Trophoblast cell (in vitro differentiated cells and primary cell): ENCODE measurements around the gene ZSCAN16.

ENCODE experiments used
- DNase-seq, 2 donors: peaks; one replicate each; pipeline ENCODE4 v3.0.0-alpha.2; 2016
- H2AFZ ChIP-seq: 2 replicates; pipeline ENCODE4 v1.6.1; 2013; ENCODE audit warnings: low read length, moderate library complexity, mild to moderate bottlenecking; ENCODE audit not compliant: insufficient read depth, poor library complexity
- H2AK5ac ChIP-seq: 2 replicates; pipeline ENCODE4 v1.6.1; 2013; ENCODE audit warnings: mild to moderate bottlenecking, low read length
- H2BK120ac ChIP-seq: 2 replicates; pipeline ENCODE4 v1.6.1; 2013; ENCODE audit warnings: low read length, mild to moderate bottlenecking, moderate library complexity; ENCODE audit not compliant: insufficient read depth, poor library complexity
- H2BK12ac ChIP-seq: 2 replicates; pipeline ENCODE4 v1.6.1; 2013; ENCODE audit warnings: mild to moderate bottlenecking, low read length, moderate library complexity
- H2BK5ac ChIP-seq: 2 replicates; pipeline ENCODE4 v1.6.1; 2013; ENCODE audit warnings: low read length, low read depth, moderate library complexity, mild to moderate bottlenecking; ENCODE audit not compliant: poor library complexity
- H3K14ac ChIP-seq: 2 replicates; pipeline ENCODE4 v1.6.1; 2013; ENCODE audit warnings: mild to moderate bottlenecking, low read length
- H3K18ac ChIP-seq: 2 replicates; pipeline ENCODE4 v1.6.1; 2013; ENCODE audit warnings: mild to moderate bottlenecking, low read length
- H3K23ac ChIP-seq: 2 replicates; pipeline ENCODE4 v1.6.1; 2013; ENCODE audit warnings: low read length
- H3K27ac ChIP-seq: 2 replicates; pipeline ENCODE4 v1.5.1; 2013; ENCODE audit warnings: low read depth, mild to moderate bottlenecking, inconsistent platforms, low read length, moderate library complexity
- H3K27me3 ChIP-seq: 2 replicates; pipeline ENCODE4 v1.6.1; 2013; ENCODE audit warnings: inconsistent platforms, mild to moderate bottlenecking, low read length, moderate library complexity; ENCODE audit not compliant: insufficient read depth
- H3K36me3 ChIP-seq, 2 experiments: 1 replicate in 1 of 2; 2 replicates in 1 of 2; pipeline ENCODE4 v1.6.1; 2013; ENCODE audit warnings: low read length in 2 of 2, mild to moderate bottlenecking in 2 of 2, moderate library complexity in 1 of 2; ENCODE audit not compliant: insufficient read depth in 2 of 2, control insufficient read depth in 1 of 2
- H3K4ac ChIP-seq: 2 replicates; pipeline ENCODE4 v1.6.1; 2013; ENCODE audit warnings: low read depth, mild to moderate bottlenecking, low read length, moderate library complexity
- H3K4me1 ChIP-seq, 2 experiments: 1 replicate in 1 of 2; 2 replicates in 1 of 2; pipeline ENCODE4 v1.6.1; 2013; ENCODE audit warnings: low read length in 2 of 2, mild to moderate bottlenecking in 2 of 2, moderate library complexity in 1 of 2; ENCODE audit not compliant: insufficient read depth in 2 of 2, control insufficient read depth in 1 of 2
- H3K4me2 ChIP-seq: 2 replicates; pipeline ENCODE4 v1.6.1; 2013; ENCODE audit warnings: inconsistent platforms, mild to moderate bottlenecking, low read length, moderate library complexity
- H3K4me3 ChIP-seq: 2 replicates; pipeline ENCODE4 v1.5.1; 2013; ENCODE audit warnings: mild to moderate bottlenecking, low read depth, low read length, inconsistent platforms
- H3K79me1 ChIP-seq: one replicate; pipeline ENCODE4 v1.6.1; 2013; ENCODE audit warnings: low read length
- H3K79me2 ChIP-seq: 2 replicates; pipeline ENCODE4 v1.6.1; 2013; ENCODE audit warnings: low read length, mild to moderate bottlenecking; ENCODE audit not compliant: control insufficient read depth, insufficient read depth, poor library complexity
- H3K9ac ChIP-seq: 2 replicates; pipeline ENCODE4 v1.6.1; 2013; ENCODE audit warnings: mild to moderate bottlenecking, low read length
- H3K9me3 ChIP-seq: 2 replicates; pipeline ENCODE4 v1.6.1; 2013; ENCODE audit warnings: low read depth, mild to moderate bottlenecking, control low read depth, inconsistent platforms, low read length; ENCODE audit not compliant: insufficient read depth
- H4K12ac ChIP-seq: 2 replicates; pipeline ENCODE4 v1.6.1; 2013; ENCODE audit warnings: low read depth, mild to moderate bottlenecking, low read length, moderate library complexity
- H4K8ac ChIP-seq: 2 replicates; pipeline ENCODE4 v1.6.1; 2013; ENCODE audit warnings: low read depth, mild to moderate bottlenecking, low read length, moderate library complexity
- H4K91ac ChIP-seq: one replicate; pipeline ENCODE4 v1.6.1; 2013; ENCODE audit warnings: low read depth, mild to moderate bottlenecking, low read length, moderate library complexity
- WGBS: extraction: QIAGEN DNeasy Blood & Tissue Kit; methylation state at CpG from one replicate; pipeline ENCODE4 v1.1.7; 2013; ENCODE audit warnings: missing lambda C conversion rate; ENCODE audit not compliant: insufficient read length, insufficient coverage; ENCODE audit errors: extremely low coverage; 5-methylcytosine and 5-hydroxymethylcytosine counted together

The ZSCAN16 gene

DNA sequence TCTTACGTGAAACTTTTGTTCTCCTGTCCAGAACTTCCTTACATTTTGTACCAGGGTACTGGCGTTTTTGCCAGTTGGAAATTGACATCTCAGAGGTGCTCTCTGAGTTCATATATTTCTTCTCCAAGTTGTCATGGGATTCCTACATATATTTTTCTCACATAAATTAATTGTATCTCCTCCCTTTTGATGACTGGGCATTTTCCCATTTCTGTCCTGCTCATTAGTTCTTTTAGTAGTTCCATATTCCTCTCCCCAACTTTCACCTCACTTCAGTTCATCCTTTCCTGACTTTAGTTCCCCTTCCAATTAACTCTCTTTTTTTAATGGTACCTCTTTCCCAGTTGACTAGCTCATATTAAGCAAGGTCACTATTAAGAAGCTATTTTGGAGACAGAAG, 28.1 kb downstream of the ZSCAN16 start:
- no peak overlapping the region for H3K14ac ChIP-seq
- no peak overlapping the region for H3K4me3 ChIP-seq
- no peak overlapping the region for H3K18ac ChIP-seq
- H2BK120ac ChIP-seq: no peak overlapping the region
- H4K8ac ChIP-seq: no peak overlapping the region
- no peak overlapping the region for H4K91ac ChIP-seq
- no peaks in the 10 kb centered on the region for H3K4me1 ChIP-seq
- H3K9me3 ChIP-seq: peaks cover 6% of the 10 kb centered on the region
- no peaks in the 10 kb centered on the region for H3K79me1 ChIP-seq
- H3K27ac ChIP-seq: no peak overlapping the region
- no peaks in the 10 kb centered on the region for H3K79me2 ChIP-seq
- no peaks in the 10 kb centered on the region for H3K27me3 ChIP-seq
- no peak overlapping the region for H3K9ac ChIP-seq
- H2AK5ac ChIP-seq: no peak overlapping the region
- no peak overlapping the region for H2BK5ac ChIP-seq
- H4K12ac ChIP-seq: no peak overlapping the region
- WGBS: no CpG with 5 or more reads among the region's 2 CpGs
- no peak overlapping the region for H2AFZ ChIP-seq
- H3K4ac ChIP-seq: no peak overlapping the region
- DNase-seq: no peak
- no peak overlapping the region for H3K23ac ChIP-seq
- no peak overlapping the region for H2BK12ac ChIP-seq
- H3K36me3 ChIP-seq: peaks cover 18 to 45% of the 10 kb centered on the region in 2 experiments
- no peak overlapping the region for H3K4me2 ChIP-seq

DNA sequence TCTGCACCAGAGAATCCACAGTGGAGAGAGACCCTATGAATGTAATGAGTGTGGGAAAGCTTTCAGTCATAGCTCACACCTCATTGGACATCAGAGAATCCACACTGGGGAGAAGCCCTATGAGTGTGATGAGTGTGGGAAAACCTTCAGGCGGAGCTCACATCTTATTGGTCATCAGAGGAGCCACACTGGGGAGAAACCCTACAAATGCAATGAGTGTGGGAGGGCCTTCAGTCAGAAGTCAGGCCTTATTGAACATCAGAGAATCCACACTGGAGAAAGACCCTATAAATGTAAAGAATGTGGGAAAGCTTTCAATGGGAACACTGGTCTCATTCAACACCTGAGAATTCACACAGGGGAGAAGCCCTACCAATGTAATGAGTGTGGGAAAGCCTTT, 29.1 kb downstream of the ZSCAN16 start:
- H3K36me3 ChIP-seq: peaks cover 15 to 41% of the 10 kb centered on the region in 2 experiments
- H3K27me3 ChIP-seq: no peaks in the 10 kb centered on the region
- H4K8ac ChIP-seq: no peak overlapping the region

DNA sequence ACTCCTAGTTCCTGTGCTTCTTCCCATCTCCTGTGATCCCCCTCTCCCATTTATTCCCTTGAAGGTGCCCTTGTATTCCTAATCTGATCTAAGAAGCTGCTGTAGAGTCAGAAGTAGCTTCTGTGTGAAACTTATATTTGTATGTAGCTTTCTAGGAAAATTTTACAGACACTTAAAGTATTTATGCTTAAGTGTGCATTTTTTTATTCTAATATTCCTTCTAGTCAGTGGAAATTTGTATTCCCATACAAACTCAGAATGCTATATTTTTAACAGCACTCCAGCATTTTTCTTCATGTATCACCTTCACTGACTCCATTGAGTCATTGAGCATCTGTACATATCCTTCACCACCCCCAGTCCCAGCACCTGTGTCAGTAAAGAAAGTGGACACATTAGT, 29.9 kb downstream of the ZSCAN16 start:
- Histone ChIP-seq H2BK12ac (no peak overlapping the region), H3K23ac (no peak overlapping the region), H2AK5ac (no peak overlapping the region), H3K4me2 (no peak overlapping the region), H2AFZ (no peak overlapping the region), H3K9ac (no peak overlapping the region), H3K14ac (no peak overlapping the region), H2BK5ac (no peak overlapping the region), H3K27me3 (no peaks in the 10 kb centered on the region), H3K79me1 (no peaks in the 10 kb centered on the region), H3K27ac (no peak overlapping the region), H2BK120ac (no peak overlapping the region), H3K4ac (no peak overlapping the region), H3K9me3 (peaks cover 6% of the 10 kb centered on the region), H4K12ac (no peak overlapping the region), H3K79me2 (no peaks in the 10 kb centered on the region), H4K8ac (no peak overlapping the region), H3K36me3 (peaks cover 14 to 36% of the 10 kb centered on the region in 2 experiments), H4K91ac (no peak overlapping the region), H3K4me3 (no peak overlapping the region), H3K18ac (no peak overlapping the region), H3K4me1 (no peaks in the 10 kb centered on the region)
- no peak for DNase-seq

More for the DNA sequence above, 29.1 kb downstream of the ZSCAN16 start:
- peaks cover 6% of the 10 kb centered on the region for H3K9me3 ChIP-seq
- H2AFZ ChIP-seq: no peak overlapping the region
- WGBS: no CpG with 5 or more reads among the region's 1 CpG
- H3K79me1 ChIP-seq: no peaks in the 10 kb centered on the region
- no peak overlapping the region for H2AK5ac ChIP-seq
- H4K91ac ChIP-seq: no peak overlapping the region
- H4K12ac ChIP-seq: no peak overlapping the region
- no peak overlapping the region for H3K23ac ChIP-seq
- H2BK5ac ChIP-seq: no peak overlapping the region
- no peak overlapping the region for H2BK12ac ChIP-seq
- no peak overlapping the region for H2BK120ac ChIP-seq
- DNase-seq: no peak
- H3K4me2 ChIP-seq: no peak overlapping the region
- H3K27ac ChIP-seq: no peak overlapping the region
- no peak overlapping the region for H3K4me3 ChIP-seq
- no peaks in the 10 kb centered on the region for H3K79me2 ChIP-seq
- H3K4me1 ChIP-seq: no peaks in the 10 kb centered on the region
- no peak overlapping the region for H3K14ac ChIP-seq
- H3K18ac ChIP-seq: no peak overlapping the region
- H3K4ac ChIP-seq: no peak overlapping the region
- H3K9ac ChIP-seq: no peak overlapping the region

DNA sequence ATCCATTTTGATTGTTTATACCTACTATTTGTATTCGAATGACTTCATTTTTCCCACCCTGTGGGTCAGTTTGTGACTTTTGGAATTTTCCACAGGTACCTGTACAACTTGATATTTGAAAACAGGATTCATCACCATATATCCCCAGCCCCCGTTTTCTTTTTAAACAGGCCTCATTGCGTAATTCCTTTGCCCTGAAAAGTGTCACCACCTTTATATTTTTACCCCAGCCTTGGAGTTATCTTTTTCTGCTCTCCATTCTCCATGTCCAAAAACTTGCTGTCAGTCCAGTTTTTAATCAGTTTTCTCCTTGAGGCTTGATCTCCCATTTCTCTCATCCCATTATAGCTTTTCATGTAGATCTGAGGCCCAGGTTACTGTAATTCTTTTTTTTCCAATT, 33.9 kb downstream of the ZSCAN16 start:
- Histone ChIP-seq H3K4me2 (no peak overlapping the region), H2BK12ac (no peak overlapping the region), H2AK5ac (no peak overlapping the region), H2BK5ac (no peak overlapping the region), H3K9me3 (peaks cover 7% of the 10 kb centered on the region), H2AFZ (no peak overlapping the region), H4K12ac (no peak overlapping the region), H4K8ac (no peak overlapping the region), H3K27ac (no peak overlapping the region), H4K91ac (no peak overlapping the region), H3K18ac (no peak overlapping the region), H3K4ac (no peak overlapping the region), H3K79me2 (no peaks in the 10 kb centered on the region), H3K14ac (no peak overlapping the region), H3K79me1 (no peaks in the 10 kb centered on the region), H3K27me3 (no peaks in the 10 kb centered on the region), H2BK120ac (no peak overlapping the region), H3K4me1 (peaks cover 0 to 3% of the 10 kb centered on the region in 2 experiments), H3K4me3 (no peak overlapping the region), H3K9ac (no peak overlapping the region), H3K23ac (no peak overlapping the region), H3K36me3 (peaks cover 3 to 17% of the 10 kb centered on the region in 2 experiments)
- no peak for DNase-seq
- WGBS: no CpG with 5 or more reads among the region's 3 CpGs
